Keratinocyte (primary cell): ENCODE results near the gene AFMID. TPM values are rescaled to one million over a fixed set of nuclear protein-coding genes. Genes with fewer than 3 reads are reported as not detected.

Source experiments
- DNase-seq: peaks from one replicate; pipeline ENCODE4 v3.0.0-alpha.2; 2011; ENCODE audit warnings: low read depth, missing footprints, low spot score
- FAIRE-seq: peaks from 2 replicates; lab custom pipeline; 2011; peaks lifted over from hg19 to GRCh38; lab: Jason Lieb, UNC
- H2AFZ ChIP-seq: 2 replicates; pipeline ENCODE4 v1.6.0; 2012; ENCODE audit warnings: low read length, control low read depth, inconsistent platforms; ENCODE audit not compliant: control insufficient read depth
- H3K27ac ChIP-seq: 2 replicates; pipeline ENCODE4 v1.5.1; 2011; ENCODE audit warnings: low read length; ENCODE audit not compliant: control insufficient read depth, insufficient read depth
- H3K27me3 ChIP-seq: 3 replicates; pipeline ENCODE4 v1.6.0; 2011; ENCODE audit warnings: low read length; ENCODE audit not compliant: control insufficient read depth, insufficient read depth; ENCODE audit errors: extremely low read depth
- H3K36me3 ChIP-seq, 2 experiments: 2 replicates in 1 of 2; 3 replicates in 1 of 2; pipeline ENCODE4 v1.5.1; 2011; ENCODE audit warnings: low read length in 2 of 2, mild to moderate bottlenecking in 1 of 2; ENCODE audit not compliant: control insufficient read depth in 2 of 2, insufficient read depth in 2 of 2; ENCODE audit errors: extremely low read depth in 1 of 2
- H3K4me1 ChIP-seq: 3 replicates; pipeline ENCODE4 v1.5.1; 2011; ENCODE audit warnings: low read length; ENCODE audit not compliant: control insufficient read depth, insufficient read depth; ENCODE audit errors: extremely low read depth
- H3K4me2 ChIP-seq: 3 replicates; pipeline ENCODE4 v1.6.0; 2011; ENCODE audit warnings: low read depth, low read length; ENCODE audit not compliant: control insufficient read depth, insufficient read depth; ENCODE audit errors: extremely low read depth
- H3K4me3 ChIP-seq, 3 experiments: fragments of 200-600 bp in 1 of 3; sonication (generic) in 1 of 3; 2 replicates in 2 of 3; 3 replicates in 1 of 3; pipeline ENCODE4 v1.5.1; 2011 to 2016; ENCODE audit warnings: low read length in 3 of 3, mild to moderate bottlenecking in 3 of 3, control low read depth in 2 of 3, inconsistent platforms in 1 of 3, low read depth in 1 of 3, mixed read lengths in 1 of 3, mixed run types in 1 of 3, moderate library complexity in 1 of 3; ENCODE audit not compliant: control insufficient read depth in 2 of 3, insufficient read depth in 2 of 3; ENCODE audit errors: extremely low read depth in 1 of 3
- H3K79me2 ChIP-seq: 2 replicates; pipeline ENCODE4 v1.6.0; 2012; ENCODE audit warnings: low read length; ENCODE audit not compliant: control insufficient read depth, insufficient read depth
- H3K9ac ChIP-seq: 3 replicates; pipeline ENCODE4 v1.6.0; 2011; ENCODE audit warnings: low read length; ENCODE audit not compliant: control insufficient read depth, insufficient read depth; ENCODE audit errors: extremely low read depth
- H3K9me1 ChIP-seq: 3 replicates; pipeline ENCODE4 v1.6.0; 2011; ENCODE audit warnings: low read length; ENCODE audit not compliant: control insufficient read depth, insufficient read depth; ENCODE audit errors: extremely low read depth
- H3K9me3 ChIP-seq: 2 replicates; pipeline ENCODE4 v1.5.1; 2012; ENCODE audit warnings: low read depth, low read length; ENCODE audit not compliant: control insufficient read depth
- H4K20me1 ChIP-seq: 3 replicates; pipeline ENCODE4 v1.6.0; 2011; ENCODE audit warnings: low read length; ENCODE audit not compliant: control insufficient read depth, insufficient read depth; ENCODE audit errors: extremely low read depth
- EZH2 ChIP-seq: IDR thresholded peaks from one replicate; pipeline ENCODE4 v1.6.1; 2012; ENCODE audit warnings: inconsistent platforms, mild to moderate bottlenecking, low read length, moderate library complexity
- dilution Hi-C: fragments of 300-500 bp; cut with MboI; formaldehyde crosslinking; loops from one replicate; pipeline ENCODE4 v1.7.0; 2020; ENCODE audit warnings: low sequenced_read_pairs; ENCODE audit not compliant: extremely low pct_ligation_motif_present
- polyA plus RNA-seq, 5 experiments: library from polyadenylated mRNA; depleted of rRNA in 3 of 5; stranded (reverse) in 3 of 5; stranded (forward) in 1 of 5; unstranded in 1 of 5; fragments of >200 nt; gene quantifications; 1 replicate in 1 of 5; 2 replicates in 3 of 5; 3 replicates in 1 of 5; pipeline versions ENCODE4 v1.2.1 to v1.2.3, GENCODE V29; 2011 to 2012; ENCODE audit warnings: missing spikeins in 2 of 5, low read depth in 1 of 5, low replicate concordance in 1 of 5
- TF ChIP-seq, protein P1 (sequence below), 3 experiments: IDR thresholded peaks in 1 of 3; conservative IDR thresholded peaks in 1 of 3; optimal IDR thresholded peaks in 1 of 3; 2 replicates in 2 of 3; 3 replicates in 1 of 3; pipeline versions ENCODE3 to v1.5.1; 2011; ENCODE audit warnings: low read length in 3 of 3, mild to moderate bottlenecking in 3 of 3, moderate library complexity in 2 of 3, control low read depth in 1 of 3, inconsistent platforms in 1 of 3; ENCODE audit not compliant: insufficient read depth in 2 of 3; ENCODE audit errors: extremely low read depth in 1 of 3

The AFMID gene
- polyA plus RNA-seq, 1 donor (not counting 4 experiments of a cell fraction or from before 2014, with no cell fraction given), result 21.6 TPM

DNA sequence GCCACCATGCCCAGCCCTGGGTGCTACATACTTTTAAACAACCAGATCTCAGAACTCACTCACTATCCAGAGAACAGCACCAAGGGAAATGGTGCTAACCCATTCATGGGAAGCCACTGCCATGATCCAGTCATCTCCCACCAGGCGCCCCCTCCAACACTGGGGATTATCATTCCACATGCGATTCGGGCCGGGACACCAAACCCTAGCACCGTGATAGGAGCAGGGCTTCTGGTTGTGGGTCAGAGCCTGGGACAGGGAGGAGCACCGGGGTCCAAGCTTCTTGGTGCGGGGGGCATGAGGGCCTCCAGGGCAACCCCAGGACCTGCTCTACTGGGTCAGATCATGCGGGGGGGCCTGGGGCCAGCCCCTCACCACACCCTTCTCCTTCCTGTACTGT lies 48.7 kb downstream of the AFMID start:
- FAIRE-seq (no peak), DNase-seq (no peak)
- Histone ChIP-seq H3K9me3 (no peaks in the 10 kb centered on the region), H3K27me3 (peaks cover 26% of the 10 kb centered on the region), H3K79me2 (no peaks in the 10 kb centered on the region), H3K9ac (no peak overlapping the region), H4K20me1 (no peaks in the 10 kb centered on the region), H3K4me1 (no peaks in the 10 kb centered on the region), H3K36me3 (no peaks in the 10 kb centered on the region), H3K27ac (no peak overlapping the region), H2AFZ (no peak overlapping the region), H3K9me1 (no peaks in the 10 kb centered on the region), H3K4me3 (no peak overlapping the region), H3K4me2 (no peak overlapping the region)
- TF ChIP-seq EZH2, result no peak
- TF ChIP-seq, protein P1, sequence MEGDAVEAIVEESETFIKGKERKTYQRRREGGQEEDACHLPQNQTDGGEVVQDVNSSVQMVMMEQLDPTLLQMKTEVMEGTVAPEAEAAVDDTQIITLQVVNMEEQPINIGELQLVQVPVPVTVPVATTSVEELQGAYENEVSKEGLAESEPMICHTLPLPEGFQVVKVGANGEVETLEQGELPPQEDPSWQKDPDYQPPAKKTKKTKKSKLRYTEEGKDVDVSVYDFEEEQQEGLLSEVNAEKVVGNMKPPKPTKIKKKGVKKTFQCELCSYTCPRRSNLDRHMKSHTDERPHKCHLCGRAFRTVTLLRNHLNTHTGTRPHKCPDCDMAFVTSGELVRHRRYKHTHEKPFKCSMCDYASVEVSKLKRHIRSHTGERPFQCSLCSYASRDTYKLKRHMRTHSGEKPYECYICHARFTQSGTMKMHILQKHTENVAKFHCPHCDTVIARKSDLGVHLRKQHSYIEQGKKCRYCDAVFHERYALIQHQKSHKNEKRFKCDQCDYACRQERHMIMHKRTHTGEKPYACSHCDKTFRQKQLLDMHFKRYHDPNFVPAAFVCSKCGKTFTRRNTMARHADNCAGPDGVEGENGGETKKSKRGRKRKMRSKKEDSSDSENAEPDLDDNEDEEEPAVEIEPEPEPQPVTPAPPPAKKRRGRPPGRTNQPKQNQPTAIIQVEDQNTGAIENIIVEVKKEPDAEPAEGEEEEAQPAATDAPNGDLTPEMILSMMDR (optimal IDR thresholded peaks at IDR 0.05 in 1 of 3, IDR thresholded peaks at IDR 0.05 in 1 of 3, conservative IDR thresholded peaks at IDR 0.05 in 1 of 3; ENCODE audit: extremely low read depth in 1 of 3, insufficient read depth in 2 of 3, low read length in 3 of 3), result no peak
- dilution Hi-C loops, result no loop called here

DNA sequence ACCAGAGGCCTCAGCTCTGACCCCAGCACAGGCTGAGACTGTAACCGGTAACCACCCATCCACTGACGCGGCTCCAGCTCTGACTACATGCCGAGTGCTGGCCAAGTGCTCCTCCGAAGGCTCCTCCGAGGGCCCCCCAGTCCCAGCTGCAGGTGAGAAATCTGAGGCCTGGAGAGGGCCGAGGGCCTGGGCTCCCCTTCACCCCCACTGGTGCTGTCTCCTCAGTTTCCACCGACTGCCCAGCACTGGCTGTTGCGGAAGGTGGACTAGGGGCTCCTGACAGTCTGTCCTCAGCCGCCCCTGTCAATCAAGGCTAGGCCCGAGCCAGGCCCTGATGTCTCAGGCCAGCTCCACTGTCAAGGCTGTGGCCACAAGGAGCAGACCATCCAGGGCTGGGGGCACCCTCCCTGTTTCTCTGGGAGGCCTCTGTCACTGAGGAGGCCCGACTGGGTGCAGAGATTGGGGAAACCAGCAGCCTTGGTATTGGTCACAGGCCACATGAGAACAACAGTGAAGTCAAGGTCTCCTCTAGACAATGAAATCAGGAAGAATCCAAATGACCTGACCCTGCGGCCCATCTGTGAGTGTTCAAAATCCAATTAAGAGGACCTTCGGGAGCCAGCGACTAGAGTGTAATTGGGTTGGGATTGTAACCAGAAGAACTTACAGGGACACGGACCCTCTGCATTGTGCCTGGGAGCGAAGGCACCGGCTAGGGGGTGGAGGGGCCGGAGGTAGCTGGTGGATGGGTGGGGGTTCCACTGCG lies 49.4 kb downstream of the AFMID start:
- no peak overlapping the region for H3K27ac ChIP-seq
- H4K20me1 ChIP-seq, result no peaks in the 10 kb centered on the region
- no peaks in the 10 kb centered on the region for H3K9me1 ChIP-seq
- no peak for TF ChIP-seq EZH2
- TF ChIP-seq, protein P1 (optimal IDR thresholded peaks at IDR 0.05 in 1 of 3, IDR thresholded peaks at IDR 0.05 in 1 of 3, conservative IDR thresholded peaks at IDR 0.05 in 1 of 3; ENCODE audit: extremely low read depth in 1 of 3, insufficient read depth in 2 of 3, low read length in 3 of 3), result no peak
- H3K4me1 ChIP-seq, result no peaks in the 10 kb centered on the region
- no peak for DNase-seq
- H3K9ac ChIP-seq, result no peak overlapping the region
- H3K79me2 ChIP-seq, result no peaks in the 10 kb centered on the region
- no peak overlapping the region for H2AFZ ChIP-seq
- no peaks in the 10 kb centered on the region for H3K36me3 ChIP-seq
- no peak overlapping the region for H3K4me2 ChIP-seq
- dilution Hi-C loops, result no loop called here
- H3K27me3 ChIP-seq, result peaks cover 20% of the 10 kb centered on the region
- H3K9me3 ChIP-seq, result no peaks in the 10 kb centered on the region
- H3K4me3 ChIP-seq, result no peak overlapping the region
- no peak for FAIRE-seq
